Activated CD8-positive, alpha-beta T cell treated with anti-CD3 and anti-CD28 coated beads, Interleukin-2, amount 10 ng/mL, durations not matched to agents 7 days and 5 days (primary cell): ENCODE data around the gene IGFBP7. TPM values are rescaled to one million over a fixed set of nuclear protein-coding genes. Genes with fewer than 3 reads are reported as not detected.
A peak's percentile ranks its signal among the peaks of the same experiment; 100 is the strongest.

Experiments
- ATAC-seq: fragments of 150-1000 bp; cut with Tn5 transposase; one replicate; pipeline ENCODE4 v1.10.0; 2021; ENCODE audit warnings: moderate library complexity
- CTCF ChIA-PET: fragments of 350-600 bp; sonication (Branson Sonifier 250); formaldehyde crosslinking; loops from one replicate; lab custom pipeline; 2021; ENCODE audit warnings: antibody characterized with exemption; lab: Charles Lee
- POLR2A ChIA-PET: fragments of 350-600 bp; sonication (Branson Sonifier 250); formaldehyde crosslinking; loops from one replicate; lab custom pipeline; 2021; ENCODE audit warnings: antibody characterized with exemption; lab: Charles Lee
- DNase-seq: peaks from one replicate; pipeline ENCODE4 v3.0.0-alpha.2; 2020
- H3K27ac Mint-ChIP-seq: one replicate; pipeline ENCODE4 v1.8.0; 2021; ENCODE audit warnings: mild to moderate bottlenecking, mixed read lengths
- H3K27me3 Mint-ChIP-seq: one replicate; pipeline ENCODE4 v1.8.0; 2021; ENCODE audit warnings: low read depth, mixed read lengths
- H3K36me3 Mint-ChIP-seq: one replicate; pipeline ENCODE4 v1.8.0; 2021; ENCODE audit warnings: low read depth, mixed read lengths
- H3K4me1 Mint-ChIP-seq: one replicate; pipeline ENCODE4 v1.8.0; 2021; ENCODE audit warnings: low read depth, mixed read lengths
- H3K4me3 Mint-ChIP-seq: one replicate; pipeline ENCODE4 v1.8.0; 2021; ENCODE audit warnings: mild to moderate bottlenecking, mixed read lengths
- H3K9me3 Mint-ChIP-seq: one replicate; pipeline ENCODE4 v1.8.0; 2022; ENCODE audit warnings: mixed read lengths; ENCODE audit not compliant: insufficient read depth
- total RNA-seq, 2 experiments: library from RNA; stranded (reverse); gene quantifications; one replicate each; pipeline ENCODE4 v1.2.3, GENCODE V29; 2021

IGFBP7 gene
- total RNA-seq, 2 experiments from 2014 or later = not detected

DNA sequence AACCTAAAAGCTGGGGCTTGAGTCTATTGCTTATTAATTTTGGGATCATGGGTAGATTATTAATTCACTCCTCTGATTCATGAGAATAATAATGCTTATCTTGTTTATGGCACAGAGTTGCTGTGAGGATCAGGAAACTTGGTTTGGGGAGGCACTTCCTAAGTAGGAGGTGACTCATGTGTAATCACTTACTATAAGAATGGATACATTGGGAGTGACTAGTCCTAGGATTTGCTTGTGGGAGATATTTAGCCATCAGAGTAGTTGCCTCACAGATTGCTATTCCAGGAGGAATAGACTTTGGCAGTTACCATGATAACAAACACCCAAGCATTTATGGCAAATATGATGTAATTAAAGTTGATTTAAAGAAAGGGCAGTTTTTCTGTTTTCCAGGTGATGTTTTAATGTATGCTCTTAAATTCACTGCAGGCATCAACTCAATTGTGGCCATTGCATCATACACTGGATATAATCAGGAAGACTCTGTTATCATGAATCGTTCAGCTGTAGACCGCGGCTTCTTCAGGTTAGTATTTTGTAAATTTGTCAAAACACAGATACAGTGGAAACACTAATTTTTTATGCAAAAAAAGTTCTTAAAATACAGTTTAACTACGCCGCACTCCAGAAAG, 89.6 kb downstream of the IGFBP7 start:
- CTCF ChIA-PET = no interaction called here
- Mint-ChIP-seq H3K27me3 (no peaks in the 10 kb centered on the region), H3K36me3 (peaks cover 75% of the 10 kb centered on the region), H3K9me3 (no peaks in the 10 kb centered on the region), H3K27ac (no peak overlapping the region), H3K4me3 (no peak overlapping the region), H3K4me1 (no peaks in the 10 kb centered on the region)
- POLR2A ChIA-PET = no interaction called here
- ATAC-seq (no peak), DNase-seq (no peak)

DNA sequence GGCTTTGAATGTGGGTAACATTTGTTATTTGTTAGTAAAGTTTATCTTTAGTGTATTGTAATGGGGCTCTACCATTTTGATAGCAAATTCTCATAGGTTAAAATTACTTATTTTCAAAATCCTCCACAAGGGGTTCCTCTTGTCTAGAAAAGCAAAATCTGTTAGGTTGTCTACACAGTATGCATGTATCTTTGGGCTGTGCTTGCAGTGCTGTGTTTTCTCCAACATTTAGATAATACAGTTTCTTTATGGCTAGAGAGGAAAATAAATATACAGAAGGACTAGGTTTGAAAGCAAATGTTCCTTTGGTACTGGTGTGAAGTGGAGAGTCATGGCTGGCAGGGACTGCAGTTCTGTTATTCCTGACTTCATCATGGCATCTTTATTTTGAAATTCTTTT, 91.2 kb downstream of the IGFBP7 start:
- no peaks in the 10 kb centered on the region for H3K27me3 Mint-ChIP-seq
- CTCF ChIA-PET = no interaction called here
- DNase-seq = no peak
- POLR2A ChIA-PET = no interaction called here
- no peak overlapping the region for H3K4me3 Mint-ChIP-seq
- ATAC-seq = no peak
- no peaks in the 10 kb centered on the region for H3K9me3 Mint-ChIP-seq
- no peak overlapping the region for H3K27ac Mint-ChIP-seq
- peaks cover 68% of the 10 kb centered on the region for H3K36me3 Mint-ChIP-seq
- H3K4me1 Mint-ChIP-seq = no peaks in the 10 kb centered on the region

DNA sequence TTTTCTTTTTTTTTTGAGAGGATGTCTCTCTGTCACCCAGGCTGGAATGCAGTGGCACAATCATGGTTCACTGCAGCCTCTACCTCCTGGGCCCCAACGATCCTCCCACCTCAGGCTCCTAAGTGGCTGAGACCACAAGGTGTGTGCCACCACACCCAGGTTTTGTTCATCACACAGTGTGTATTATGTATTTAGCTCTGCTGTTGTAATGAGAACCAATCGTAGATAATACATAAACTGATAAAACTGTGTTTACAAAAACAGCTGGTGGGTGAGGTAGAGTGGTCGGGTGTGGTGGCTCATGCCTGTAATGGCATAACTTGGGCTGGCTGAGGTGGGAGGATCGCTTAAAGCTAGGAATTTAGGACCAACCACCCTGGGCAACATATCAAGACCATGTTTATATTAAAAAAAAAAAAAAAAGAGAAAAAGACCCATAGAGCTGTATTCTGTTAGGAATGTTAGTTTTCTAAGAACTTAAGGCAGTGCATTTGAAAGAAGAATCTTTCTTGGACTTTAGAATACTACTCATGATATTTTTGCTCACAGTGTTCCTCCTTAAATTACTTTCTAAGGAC, 96.6 kb downstream of the IGFBP7 start:
- Mint-ChIP-seq H3K27ac (no peak overlapping the region), H3K9me3 (no peaks in the 10 kb centered on the region), H3K36me3 (peaks cover 58% of the 10 kb centered on the region), H3K27me3 (no peaks in the 10 kb centered on the region), H3K4me1 (peaks cover 6% of the 10 kb centered on the region), H3K4me3 (no peak overlapping the region)
- ATAC-seq = no peak
- ChIA-PET POLR2A (no interaction called here), CTCF (no interaction called here)
- DNase-seq = no peak

DNA sequence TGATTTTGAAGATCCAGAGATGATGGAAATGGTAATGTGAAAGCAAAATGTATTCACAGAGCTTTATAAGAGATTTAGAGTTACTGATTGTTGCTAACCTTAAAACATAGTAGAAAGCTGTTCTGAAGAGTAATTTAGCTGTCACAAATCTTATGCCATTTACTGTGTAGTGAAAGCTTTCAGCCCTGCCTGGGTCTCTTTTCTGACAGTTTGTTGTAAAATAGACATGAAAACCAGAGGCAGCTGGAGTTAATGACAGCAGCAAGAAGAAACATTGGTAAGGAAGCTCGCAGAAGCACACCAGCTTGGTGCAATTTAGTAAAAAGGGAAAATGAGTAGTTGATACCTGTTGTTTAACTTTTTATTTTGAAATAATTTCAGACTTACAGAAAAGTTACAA, 110.4 kb downstream of the IGFBP7 start:
- Mint-ChIP-seq H3K27ac (no peak overlapping the region), H3K9me3 (no peaks in the 10 kb centered on the region), H3K4me3 (no peak overlapping the region), H3K27me3 (no peaks in the 10 kb centered on the region), H3K36me3 (peaks cover 63% of the 10 kb centered on the region), H3K4me1 (no peaks in the 10 kb centered on the region)
- DNase-seq = no peak
- POLR2A ChIA-PET = interaction anchor here (0.7 kb wide), 1 partner anchor 12 kb away, joined by 3 read pairs; no protein-coding TSS in a partner anchor
- CTCF ChIA-PET = interaction anchor here (0.9 to 1.6 kb wide), 3 partner anchors 8 to 18 kb away, joined by 3 to 4 read pairs (median 3); no protein-coding TSS in a partner anchor
- no peak for ATAC-seq

DNA sequence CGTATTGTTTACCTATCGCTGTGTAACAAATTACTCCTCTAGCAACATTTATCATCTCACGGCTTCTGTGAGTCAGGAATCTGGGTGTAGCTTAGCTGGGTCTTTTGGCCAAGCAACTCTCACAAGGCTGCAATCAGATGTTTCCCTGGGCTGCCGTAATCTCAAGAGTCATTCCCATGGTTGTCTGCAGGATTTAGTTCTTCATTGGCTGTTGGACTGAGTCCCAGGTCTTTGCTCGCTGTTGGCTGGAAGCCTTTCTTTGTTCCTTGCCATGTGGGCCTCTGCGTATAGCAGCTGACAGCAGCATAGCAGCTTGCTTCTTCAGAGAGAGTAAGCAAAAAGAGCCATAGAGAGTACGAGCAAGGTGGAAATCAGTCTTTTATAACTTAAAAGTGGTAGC, 114.7 kb downstream of the IGFBP7 start:
- Mint-ChIP-seq H3K4me1 (peaks cover 2% of the 10 kb centered on the region), H3K36me3 (peaks cover 68% of the 10 kb centered on the region), H3K27ac (no peak overlapping the region), H3K27me3 (no peaks in the 10 kb centered on the region), H3K4me3 (no peak overlapping the region), H3K9me3 (no peaks in the 10 kb centered on the region)
- CTCF ChIA-PET = interaction anchor here (0.7 kb wide), 1 partner anchor 272 kb away, joined by 3 read pairs; no protein-coding TSS in a partner anchor
- POLR2A ChIA-PET = interaction anchor here (1.1 kb wide), 1 partner anchor 17 kb away, joined by 4 read pairs; the partner anchor contains the start of gene POLR2B
- no peak for ATAC-seq
- no peak for DNase-seq

DNA sequence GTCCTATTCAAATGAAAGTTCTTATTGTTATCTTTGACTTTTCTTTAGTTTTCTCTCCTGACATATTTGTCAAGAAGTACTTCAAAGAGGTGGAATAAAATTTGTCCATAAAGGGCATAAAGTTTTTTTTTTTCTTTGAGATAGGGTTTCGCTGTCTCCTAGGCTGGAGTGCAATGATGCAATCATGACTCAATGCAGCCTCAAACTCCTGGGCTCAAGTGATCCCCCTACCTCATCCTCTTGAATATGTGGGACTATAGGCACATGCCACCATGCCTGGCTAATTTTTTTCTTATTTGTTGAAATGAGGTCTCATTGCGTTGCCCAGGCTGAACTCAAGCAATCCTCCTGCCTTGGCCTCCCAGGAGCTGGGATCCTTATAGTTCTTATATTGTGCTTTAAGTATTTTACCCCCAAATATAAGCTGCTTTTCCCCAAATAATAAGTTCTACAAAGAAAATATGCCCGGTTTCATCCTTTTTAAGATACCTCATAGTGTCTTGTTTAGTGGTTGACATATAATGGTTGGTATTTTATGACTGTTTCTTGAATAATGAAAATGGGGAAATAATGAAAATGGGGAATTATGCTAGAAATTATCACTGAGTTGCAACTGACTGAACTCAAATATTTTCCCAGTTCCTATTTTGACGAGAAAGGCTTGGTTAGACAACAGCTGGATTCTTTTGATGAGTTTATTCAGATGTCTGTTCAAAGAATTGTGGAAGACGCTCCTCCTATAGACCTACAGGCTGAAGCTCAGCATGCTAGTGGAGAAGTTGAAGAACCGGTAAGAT, 119.9 kb downstream of the IGFBP7 start:
- Mint-ChIP-seq H3K4me3 (no peak overlapping the region), H3K4me1 (peaks cover 16% of the 10 kb centered on the region), H3K27me3 (no peaks in the 10 kb centered on the region), H3K9me3 (no peaks in the 10 kb centered on the region), H3K27ac (no peak overlapping the region), H3K36me3 (peaks cover 67% of the 10 kb centered on the region)
- no peak for DNase-seq
- CTCF ChIA-PET = interaction anchor here (1.1 to 2.8 kb wide), 2 partner anchors 10 to 11 kb away, joined by 3 to 15 read pairs; partner anchors contain the start of genes NOA1 and POLR2B
- no peak for ATAC-seq
- POLR2A ChIA-PET = interaction anchor here (1.1 to 1.5 kb wide), 2 partner anchors 8 to 12 kb away, joined by 3 to 7 read pairs; partner anchors contain the start of gene POLR2B

DNA sequence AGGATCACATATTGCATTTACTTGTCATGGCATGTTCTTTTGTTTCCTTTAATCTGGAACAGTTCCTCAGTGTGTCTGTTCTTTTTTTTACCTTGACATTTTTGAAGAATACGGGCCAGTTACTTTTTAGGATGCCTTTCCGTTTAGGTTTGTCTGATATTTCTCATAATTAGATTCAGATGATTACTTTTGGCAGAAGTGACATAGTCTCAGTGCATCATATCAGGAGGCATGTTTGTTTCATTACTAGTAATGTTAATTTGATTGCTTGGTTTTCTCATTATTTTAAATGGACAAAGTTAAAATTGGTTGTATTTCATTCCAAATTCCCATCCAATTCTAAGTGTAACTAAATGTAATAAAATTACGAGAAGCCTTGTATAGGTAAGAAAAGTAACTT, 123.2 kb downstream of the IGFBP7 start:
- Mint-ChIP-seq H3K9me3 (no peaks in the 10 kb centered on the region), H3K27ac (no peak overlapping the region), H3K4me1 (peaks cover 33% of the 10 kb centered on the region)

DNA sequence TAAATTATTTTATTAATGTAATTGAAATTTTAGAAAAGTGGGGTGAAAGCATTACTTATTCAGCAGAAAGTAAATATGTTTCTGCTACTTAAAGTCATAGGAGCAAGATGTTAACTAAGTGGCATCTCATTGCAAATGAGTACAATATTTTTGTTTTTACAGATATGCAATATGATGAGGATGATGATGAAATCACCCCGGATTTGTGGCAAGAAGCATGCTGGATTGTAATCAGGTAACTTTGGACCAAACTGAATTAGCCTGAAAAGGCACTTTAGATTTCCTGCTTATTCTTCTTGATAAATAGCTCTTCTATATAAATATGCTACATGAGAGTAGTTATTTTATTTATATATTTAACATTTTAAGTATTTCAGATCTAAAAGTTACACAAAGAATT, 124.0 kb downstream of the IGFBP7 start:
- H3K4me3 Mint-ChIP-seq = no peak overlapping the region
- peaks cover 40% of the 10 kb centered on the region for H3K4me1 Mint-ChIP-seq
- CTCF ChIA-PET = no interaction called here
- POLR2A ChIA-PET = no interaction called here
- H3K9me3 Mint-ChIP-seq = no peaks in the 10 kb centered on the region
- peaks cover 65% of the 10 kb centered on the region for H3K36me3 Mint-ChIP-seq
- no peak for ATAC-seq
- no peak overlapping the region for H3K27ac Mint-ChIP-seq
- H3K27me3 Mint-ChIP-seq = no peaks in the 10 kb centered on the region
- DNase-seq = no peak

More for the DNA sequence above, 123.2 kb downstream of the IGFBP7 start:
- ATAC-seq (no peak), DNase-seq (no peak)
- H3K4me3 Mint-ChIP-seq = no peak overlapping the region
- ChIA-PET POLR2A (no interaction called here), CTCF (no interaction called here)
- H3K36me3 Mint-ChIP-seq = peaks cover 64% of the 10 kb centered on the region
- no peaks in the 10 kb centered on the region for H3K27me3 Mint-ChIP-seq

DNA sequence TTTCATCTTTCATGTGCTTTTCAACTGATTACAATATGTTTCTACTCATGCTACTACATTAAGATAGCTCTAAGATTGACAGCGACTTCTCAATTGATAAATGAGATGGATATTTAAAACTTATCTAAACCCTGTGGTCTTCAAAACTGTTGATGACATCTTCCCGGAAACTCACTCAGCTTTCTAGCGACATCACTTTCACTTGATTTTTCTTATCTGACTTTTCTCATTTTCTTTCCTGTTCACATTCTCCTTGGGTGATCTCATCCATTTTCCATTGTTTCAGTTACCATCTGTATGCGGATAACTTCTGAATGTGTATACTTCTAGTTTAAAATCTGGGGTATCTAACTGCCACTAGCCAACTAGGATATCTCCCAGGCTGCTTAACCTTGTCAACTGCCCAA, 128.4 kb downstream of the IGFBP7 start:
- Mint-ChIP-seq H3K4me1 (peaks cover 40% of the 10 kb centered on the region), H3K27me3 (no peaks in the 10 kb centered on the region), H3K4me3 (peak overlapping the region; percentile 92), H3K9me3 (no peaks in the 10 kb centered on the region), H3K36me3 (peaks cover 53% of the 10 kb centered on the region), H3K27ac (peak overlapping the region; percentile 22)
- ATAC-seq = no peak
- ChIA-PET CTCF (interaction anchor here (1.2 kb wide), 1 partner anchor 18 kb away, joined by 3 read pairs; no protein-coding TSS in a partner anchor), POLR2A (interaction anchor here (1.3 kb wide), 1 partner anchor 9 kb away, joined by 3 read pairs; no protein-coding TSS in a partner anchor)
- no peak for DNase-seq
